ENCODE data around the gene GALNTL6. TPM values are rescaled to one million over a fixed set of nuclear protein-coding genes. Genes with fewer than 3 reads are reported as not detected.

The GALNTL6 gene
- total and polyA plus RNA-seq, 2 donors (not counting 3 experiments of a cell fraction or from before 2014, with no cell fraction given), result not detected

- FAIRE-seq, result no peak
- Histone ChIP-seq H3K27me3 (ENCODE audit: control insufficient read depth in 2 of 2, insufficient read depth in 2 of 2, low read length in 2 of 2) (no peaks in the 10 kb centered on the region), H3K9me1 (replicated peaks; ENCODE audit: control insufficient read depth, extremely low read depth, insufficient read depth, low read length) (no peaks in the 10 kb centered on the region), H4K20me1 (replicated peaks; ENCODE audit: control insufficient read depth, extremely low read depth, insufficient read depth, low read length) (no peaks in the 10 kb centered on the region), H3K9me3 (replicated peaks; ENCODE audit: control insufficient read depth, insufficient read depth, low read length) (no peaks in the 10 kb centered on the region), H3K36me3 (ENCODE audit: control insufficient read depth in 2 of 2, extremely low read depth in 1 of 2, insufficient read depth in 2 of 2, low read length in 2 of 2) (no peaks in the 10 kb centered on the region), H3K27ac (ENCODE audit: insufficient read depth, low read depth, low read length) (no peak overlapping the region), H3K4me3 (replicated peaks in 1 of 3; ENCODE audit: insufficient read depth in 1 of 3, low read depth in 1 of 3, low read length in 3 of 3) (no peak overlapping the region), H2AFZ (ENCODE audit: low read depth, low read length) (no peak overlapping the region), H3K9ac (replicated peaks; ENCODE audit: extremely low read depth, insufficient read depth, low read length) (no peak overlapping the region), H3K4me1 (ENCODE audit: control insufficient read depth, extremely low read depth, insufficient read depth, low read length) (no peaks in the 10 kb centered on the region), H3K4me2 (ENCODE audit: insufficient read depth, low read length) (no peak overlapping the region), H3K79me2 (ENCODE audit: control insufficient read depth, insufficient read depth, low read length) (no peaks in the 10 kb centered on the region)
- TF ChIP-seq FOS (IDR thresholded peaks at IDR 0.05; ENCODE audit: borderline replicate concordance, insufficient read depth, low read length) (no peak), MAX (IDR thresholded peaks at IDR 0.05; ENCODE audit: insufficient read depth, insufficient read length) (no peak), POLR2AphosphoS5 (IDR thresholded peaks at IDR 0.05; ENCODE audit: insufficient read depth, low read depth, low read length) (no peak)
- DNase-seq (ENCODE audit: low read depth, low spot score), result no peak
- intact Hi-C loops (cut with micrococcal nuclease) (no loop called here), dilution Hi-C loops (cut with MboI; ENCODE audit: extremely low pct_ligation_motif_present, low sequenced_read_pairs) (no loop called here)
- ChIA-PET CTCF (interaction anchor here (1.2 kb wide), 1 partner anchor 30 kb away, joined by 3 read pairs; no protein-coding TSS in a partner anchor), POLR2A (no interaction called here)
- no TSS peak for BruUV-seq (replicated peaks)
These were observed 1231.1 kb downstream of the GALNTL6 start for GRCh38 chr4:173044340-173044739.

GRCh38 chr4:173045571-173045970 lies 1232.4 kb downstream of the GALNTL6 start:
- Histone ChIP-seq H3K9me3 (replicated peaks; ENCODE audit: control insufficient read depth, insufficient read depth, low read length) (no peaks in the 10 kb centered on the region), H3K27ac (ENCODE audit: insufficient read depth, low read depth, low read length) (no peak overlapping the region), H3K36me3 (ENCODE audit: control insufficient read depth in 2 of 2, extremely low read depth in 1 of 2, insufficient read depth in 2 of 2, low read length in 2 of 2) (no peaks in the 10 kb centered on the region), H3K4me2 (ENCODE audit: insufficient read depth, low read length) (no peak overlapping the region), H3K9me1 (replicated peaks; ENCODE audit: control insufficient read depth, extremely low read depth, insufficient read depth, low read length) (no peaks in the 10 kb centered on the region), H4K20me1 (replicated peaks; ENCODE audit: control insufficient read depth, extremely low read depth, insufficient read depth, low read length) (no peaks in the 10 kb centered on the region), H2AFZ (ENCODE audit: low read depth, low read length) (no peak overlapping the region), H3K79me2 (ENCODE audit: control insufficient read depth, insufficient read depth, low read length) (no peaks in the 10 kb centered on the region), H3K4me1 (ENCODE audit: control insufficient read depth, extremely low read depth, insufficient read depth, low read length) (no peaks in the 10 kb centered on the region), H3K9ac (replicated peaks; ENCODE audit: extremely low read depth, insufficient read depth, low read length) (no peak overlapping the region), H3K4me3 (replicated peaks in 1 of 3; ENCODE audit: insufficient read depth in 1 of 3, low read depth in 1 of 3, low read length in 3 of 3) (no peak overlapping the region), H3K27me3 (ENCODE audit: control insufficient read depth in 2 of 2, insufficient read depth in 2 of 2, low read length in 2 of 2) (no peaks in the 10 kb centered on the region)
- intact Hi-C loops (cut with micrococcal nuclease) (no loop called here), dilution Hi-C loops (cut with MboI; ENCODE audit: extremely low pct_ligation_motif_present, low sequenced_read_pairs) (no loop called here)
- no TSS peak for BruUV-seq (replicated peaks)
- ChIA-PET CTCF (no interaction called here), POLR2A (no interaction called here)
- TF ChIP-seq MAX (IDR thresholded peaks at IDR 0.05; ENCODE audit: insufficient read depth, insufficient read length), result no peak
- no peak for TF ChIP-seq GATA2 (IDR thresholded peaks at IDR 0.05; ENCODE audit: insufficient read depth, insufficient read length, low read depth, low read length)
- no peak for TF ChIP-seq MYC (IDR thresholded peaks at IDR 0.05; ENCODE audit: low read depth, low read length)
- no peak for TF ChIP-seq POLR2AphosphoS5 (IDR thresholded peaks at IDR 0.05; ENCODE audit: insufficient read depth, low read depth, low read length)
- TF ChIP-seq JUN (IDR thresholded peaks at IDR 0.05; ENCODE audit: borderline replicate concordance, insufficient read depth, insufficient read length, low read depth), result no peak
- TF ChIP-seq EZH2 (IDR thresholded peaks at IDR 0.05; ENCODE audit: borderline replicate concordance, low read depth, low read length, severe bottlenecking), result no peak
- TF ChIP-seq FOS (IDR thresholded peaks at IDR 0.05; ENCODE audit: borderline replicate concordance, insufficient read depth, low read length), result no peak
- TF ChIP-seq CTCF (IDR thresholded peaks at IDR 0.05; ENCODE audit: extremely low read depth in 1 of 2, insufficient read depth in 1 of 2, low read depth in 1 of 2, low read length in 2 of 2), result no peak
- TF ChIP-seq POLR2A (IDR thresholded peaks at IDR 0.05; ENCODE audit: low read depth, low read length), result no peak
- FAIRE-seq (no peak), DNase-seq (ENCODE audit: low read depth, low spot score) (no peak)

All from endothelial cell of umbilical vein (primary cell).